Measurements from ENCODE around the gene BST1. TPM values are rescaled to one million over a fixed set of nuclear protein-coding genes. Genes with fewer than 3 reads are reported as not detected.

The BST1 gene
- total RNA-seq, 1 experiment from 2014 or later = 0.69 TPM

DNA sequence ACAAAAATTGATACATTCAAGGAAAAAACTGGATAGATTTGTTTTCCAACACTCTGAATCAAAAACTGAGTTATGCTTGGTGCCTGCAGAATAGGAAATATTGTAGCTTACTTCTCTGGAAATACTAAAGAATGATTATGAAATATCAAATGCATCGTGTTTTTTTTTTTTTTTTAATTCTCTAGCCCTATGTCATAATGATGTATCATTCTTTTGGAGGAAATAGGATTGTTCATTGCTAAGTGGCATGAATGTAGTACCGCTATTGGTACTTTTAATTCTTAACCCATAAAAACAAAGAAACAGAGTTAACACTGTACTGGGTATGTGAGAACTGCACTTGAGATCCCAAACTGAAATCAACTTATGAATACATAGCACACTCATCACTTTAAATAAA lies 28.8 kb upstream of the BST1 start:
- no peak for TF ChIP-seq EZH2phosphoT487 (IDR thresholded peaks at IDR 0.05; ENCODE audit: borderline replicate concordance, low read length)
- TF ChIP-seq, protein P1, sequence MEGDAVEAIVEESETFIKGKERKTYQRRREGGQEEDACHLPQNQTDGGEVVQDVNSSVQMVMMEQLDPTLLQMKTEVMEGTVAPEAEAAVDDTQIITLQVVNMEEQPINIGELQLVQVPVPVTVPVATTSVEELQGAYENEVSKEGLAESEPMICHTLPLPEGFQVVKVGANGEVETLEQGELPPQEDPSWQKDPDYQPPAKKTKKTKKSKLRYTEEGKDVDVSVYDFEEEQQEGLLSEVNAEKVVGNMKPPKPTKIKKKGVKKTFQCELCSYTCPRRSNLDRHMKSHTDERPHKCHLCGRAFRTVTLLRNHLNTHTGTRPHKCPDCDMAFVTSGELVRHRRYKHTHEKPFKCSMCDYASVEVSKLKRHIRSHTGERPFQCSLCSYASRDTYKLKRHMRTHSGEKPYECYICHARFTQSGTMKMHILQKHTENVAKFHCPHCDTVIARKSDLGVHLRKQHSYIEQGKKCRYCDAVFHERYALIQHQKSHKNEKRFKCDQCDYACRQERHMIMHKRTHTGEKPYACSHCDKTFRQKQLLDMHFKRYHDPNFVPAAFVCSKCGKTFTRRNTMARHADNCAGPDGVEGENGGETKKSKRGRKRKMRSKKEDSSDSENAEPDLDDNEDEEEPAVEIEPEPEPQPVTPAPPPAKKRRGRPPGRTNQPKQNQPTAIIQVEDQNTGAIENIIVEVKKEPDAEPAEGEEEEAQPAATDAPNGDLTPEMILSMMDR (conservative IDR thresholded peaks at IDR 0.05; ENCODE audit: low read depth, low read length) = no peak
- TF ChIP-seq EZH2 (IDR thresholded peaks at IDR 0.05; ENCODE audit: low read length, unreplicated experiment) = no peak
- no peak for ATAC-seq

DNA sequence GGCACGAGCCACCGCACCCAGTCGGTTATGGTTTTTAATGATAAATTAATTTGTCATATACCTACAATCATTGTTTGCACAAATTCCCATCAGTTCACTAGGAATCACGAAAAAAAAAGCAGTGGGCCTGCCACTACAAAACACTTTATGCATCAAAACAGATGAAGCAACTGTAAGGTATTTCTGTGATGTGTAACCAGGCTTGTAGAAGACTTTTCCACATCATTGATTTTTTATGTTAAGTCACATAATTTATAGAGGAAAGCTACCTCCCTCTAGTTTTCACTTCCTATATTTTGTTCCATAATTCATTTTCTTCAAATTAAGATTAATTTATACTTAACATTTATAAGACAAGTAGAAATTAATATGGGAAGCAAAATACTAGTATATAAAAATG lies 27.9 kb upstream of the BST1 start:
- no peak overlapping the region for H3K27ac ChIP-seq (ENCODE audit: low read length)
- POLR2A ChIA-PET (ENCODE audit: unreplicated experiment) = no interaction called here
- DNase-seq (no peak), ATAC-seq (no peak)
- TF ChIP-seq EZH2 (IDR thresholded peaks at IDR 0.05; ENCODE audit: low read length, unreplicated experiment) (no peak), EZH2phosphoT487 (IDR thresholded peaks at IDR 0.05; ENCODE audit: borderline replicate concordance, low read length) (no peak)
- TF ChIP-seq, protein P1 (conservative IDR thresholded peaks at IDR 0.05; ENCODE audit: low read depth, low read length) = no peak
- H3K9me3 ChIP-seq (ENCODE audit: low read length) = no peaks in the 10 kb centered on the region
- no peak overlapping the region for H3K9ac ChIP-seq (ENCODE audit: low read length)
- H3K27me3 ChIP-seq (ENCODE audit: low read length) = no peaks in the 10 kb centered on the region
- no peaks in the 10 kb centered on the region for H4K20me1 ChIP-seq (ENCODE audit: low read length)
- intact Hi-C loops (cut with micrococcal nuclease) = no loop called here
- no peaks in the 10 kb centered on the region for H3K9me2 ChIP-seq (replicated peaks; ENCODE audit: low read length)
- peaks cover 32% of the 10 kb centered on the region for H3K4me1 ChIP-seq (ENCODE audit: insufficient read depth, low read length)
- H3F3A ChIP-seq (ENCODE audit: low read length, unreplicated experiment) = no peaks in the 10 kb centered on the region
- no peak overlapping the region for H3K4me2 ChIP-seq (ENCODE audit: low read length)
- CTCF ChIA-PET = no interaction called here
- H3K4me3 ChIP-seq (ENCODE audit: low read length) = no peak overlapping the region
- no TSS peak for BruUV-seq (replicated peaks)
- no peaks in the 10 kb centered on the region for H3K36me3 ChIP-seq (ENCODE audit: low read depth, low read length)
- no peak overlapping the region for H2AFZ ChIP-seq (ENCODE audit: low read length)
- peaks cover 89% of the 10 kb centered on the region for H3K79me2 ChIP-seq (ENCODE audit: low read length)

More for the DNA sequence above, 28.8 kb upstream of the BST1 start:
- Histone ChIP-seq H3K4me1 (ENCODE audit: insufficient read depth, low read length) (peaks cover 24% of the 10 kb centered on the region), H3F3A (ENCODE audit: low read length, unreplicated experiment) (no peaks in the 10 kb centered on the region), H3K9me2 (replicated peaks; ENCODE audit: low read length) (no peaks in the 10 kb centered on the region), H4K20me1 (ENCODE audit: low read length) (no peaks in the 10 kb centered on the region), H3K4me3 (ENCODE audit: low read length) (no peak overlapping the region), H3K27me3 (ENCODE audit: low read length) (no peaks in the 10 kb centered on the region), H3K79me2 (ENCODE audit: low read length) (peaks cover 83% of the 10 kb centered on the region), H3K4me2 (ENCODE audit: low read length) (no peak overlapping the region), H3K9me3 (ENCODE audit: low read length) (no peaks in the 10 kb centered on the region), H3K27ac (ENCODE audit: low read length) (no peak overlapping the region), H3K9ac (ENCODE audit: low read length) (no peak overlapping the region), H2AFZ (ENCODE audit: low read length) (no peak overlapping the region), H3K36me3 (ENCODE audit: low read depth, low read length) (no peaks in the 10 kb centered on the region)
- BruUV-seq (replicated peaks) = no TSS peak
- intact Hi-C loops (cut with micrococcal nuclease) = no loop called here
- CTCF ChIA-PET = no interaction called here
- DNase-seq = no peak
- POLR2A ChIA-PET (ENCODE audit: unreplicated experiment) = no interaction called here

- no peaks in the 10 kb centered on the region for H3K27me3 ChIP-seq (ENCODE audit: low read length)
- TF ChIP-seq EZH2phosphoT487 (IDR thresholded peaks at IDR 0.05; ENCODE audit: borderline replicate concordance, low read length) (no peak), EZH2 (IDR thresholded peaks at IDR 0.05; ENCODE audit: low read length, unreplicated experiment) (no peak)
- TF ChIP-seq, protein P1 (conservative IDR thresholded peaks at IDR 0.05; ENCODE audit: low read depth, low read length) = no peak
- CTCF ChIA-PET = no interaction called here
- no peaks in the 10 kb centered on the region for H4K20me1 ChIP-seq (ENCODE audit: low read length)
- H3K9me2 ChIP-seq (replicated peaks; ENCODE audit: low read length) = no peaks in the 10 kb centered on the region
- peaks cover 90% of the 10 kb centered on the region for H3K79me2 ChIP-seq (ENCODE audit: low read length)
- no peaks in the 10 kb centered on the region for H3K36me3 ChIP-seq (ENCODE audit: low read depth, low read length)
- H3K4me3 ChIP-seq (ENCODE audit: low read length) = no peak overlapping the region
- H3K9ac ChIP-seq (ENCODE audit: low read length) = no peak overlapping the region
- no peak overlapping the region for H3K4me2 ChIP-seq (ENCODE audit: low read length)
- no peak overlapping the region for H3K27ac ChIP-seq (ENCODE audit: low read length)
- BruUV-seq (replicated peaks) = no TSS peak
- H3K4me1 ChIP-seq (ENCODE audit: insufficient read depth, low read length) = peaks cover 34% of the 10 kb centered on the region
- POLR2A ChIA-PET (ENCODE audit: unreplicated experiment) = no interaction called here
- no peak overlapping the region for H2AFZ ChIP-seq (ENCODE audit: low read length)
- intact Hi-C loops (cut with micrococcal nuclease) = no loop called here
- H3F3A ChIP-seq (ENCODE audit: low read length, unreplicated experiment) = no peaks in the 10 kb centered on the region
- ATAC-seq (no peak), DNase-seq (no peak)
- no peaks in the 10 kb centered on the region for H3K9me3 ChIP-seq (ENCODE audit: low read length)
Measured at GRCh38 chr4:15675356-15675755, 27.5 kb upstream of the BST1 start.
